Type B pancreatic cell (in vitro differentiated cells): Measurements from ENCODE around the gene FAM20B. TPM values are rescaled to one million over a fixed set of nuclear protein-coding genes. Genes with fewer than 3 reads are reported as not detected.

ENCODE experiments used
- DNase-seq: peaks from one replicate; pipeline ENCODE4 v3.0.0; 2021; ENCODE audit warnings: mixed read lengths; ENCODE audit not compliant: unreplicated experiment; ENCODE audit errors: extremely low spot score
- H3K27ac Mint-ChIP-seq: 2 replicates; pipeline ENCODE4 v1.8.0; 2021; ENCODE audit warnings: mild to moderate bottlenecking, mixed read lengths
- H3K27me3 Mint-ChIP-seq: 2 replicates; pipeline ENCODE4 v1.8.0; 2021; ENCODE audit warnings: mixed read lengths
- H3K36me3 Mint-ChIP-seq: 2 replicates; pipeline ENCODE4 v1.8.0; 2021; ENCODE audit warnings: mixed read lengths
- H3K4me1 Mint-ChIP-seq: one replicate; pipeline ENCODE4 v1.8.0; 2021; ENCODE audit warnings: mixed read lengths; ENCODE audit not compliant: unreplicated experiment
- H3K4me3 Mint-ChIP-seq: 2 replicates; pipeline ENCODE4 v1.8.0; 2021; ENCODE audit warnings: mild to moderate bottlenecking, mixed read lengths
- H3K9me3 Mint-ChIP-seq: 2 replicates; pipeline ENCODE4 v1.8.0; 2021; ENCODE audit warnings: mixed read lengths
- total RNA-seq: library from RNA; stranded (reverse); gene quantifications from 2 replicates; pipeline ENCODE4 v1.2.1, GENCODE V29; 2021; ENCODE audit warnings: low replicate concordance
- TF ChIP-seq, protein P1 (sequence below): fragments of 200-600 bp; sonication (generic); conservative IDR thresholded peaks from 2 replicates; pipeline ENCODE4 v1.5.0; 2021; ENCODE audit warnings: antibody characterized with exemption, mild to moderate bottlenecking

FAM20B gene
- total RNA-seq, 1 donor from 2014 or later, result 41.0 TPM

DNA sequence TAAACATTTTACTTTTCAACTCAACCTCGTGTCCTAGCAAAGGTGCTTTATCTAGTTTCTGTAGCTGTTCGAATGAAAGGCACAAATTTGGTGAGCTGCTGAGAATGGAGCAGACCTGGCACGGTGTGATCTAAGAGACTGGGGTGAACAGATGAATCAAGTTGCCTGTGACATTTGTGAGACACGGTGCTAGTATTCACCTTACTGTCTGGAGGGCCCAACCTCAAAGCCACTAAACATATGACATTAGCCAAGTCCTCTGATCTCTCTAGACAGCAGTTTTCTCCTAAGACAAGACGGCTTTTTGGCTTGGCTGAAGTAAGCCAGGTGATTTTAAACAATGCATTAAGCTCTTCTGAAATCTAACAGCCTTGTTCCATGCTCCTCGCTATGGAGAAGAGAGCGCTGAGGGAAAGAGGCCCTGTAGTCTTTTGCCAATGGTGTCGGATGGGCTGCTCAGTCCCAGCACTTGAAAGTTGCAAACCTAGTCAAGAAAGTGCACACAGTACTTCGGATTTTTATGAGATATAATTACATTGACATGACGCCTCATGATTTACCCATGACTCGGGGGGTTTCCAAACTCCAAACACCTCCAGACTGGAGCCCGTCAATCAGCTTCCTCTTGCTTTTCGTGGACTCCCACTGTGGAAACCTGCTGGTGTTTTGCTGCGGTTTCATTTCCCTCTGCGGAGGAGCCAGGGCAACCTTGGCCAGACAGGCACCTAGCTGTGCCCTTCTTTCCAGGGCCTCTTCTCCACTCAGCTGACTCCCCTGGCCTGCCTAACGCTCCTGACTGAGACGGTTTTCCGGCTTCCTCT, 55.4 kb downstream of the FAM20B start:
- Mint-ChIP-seq H3K4me3 (peak overlapping the region; percentile 90), H3K9me3 (no peaks in the 10 kb centered on the region), H3K27ac (peak overlapping the region; percentile 86), H3K36me3 (no peaks in the 10 kb centered on the region), H3K4me1 (peaks cover 22% of the 10 kb centered on the region), H3K27me3 (no peaks in the 10 kb centered on the region)
- DNase-seq, result no peak
- TF ChIP-seq, protein P1, sequence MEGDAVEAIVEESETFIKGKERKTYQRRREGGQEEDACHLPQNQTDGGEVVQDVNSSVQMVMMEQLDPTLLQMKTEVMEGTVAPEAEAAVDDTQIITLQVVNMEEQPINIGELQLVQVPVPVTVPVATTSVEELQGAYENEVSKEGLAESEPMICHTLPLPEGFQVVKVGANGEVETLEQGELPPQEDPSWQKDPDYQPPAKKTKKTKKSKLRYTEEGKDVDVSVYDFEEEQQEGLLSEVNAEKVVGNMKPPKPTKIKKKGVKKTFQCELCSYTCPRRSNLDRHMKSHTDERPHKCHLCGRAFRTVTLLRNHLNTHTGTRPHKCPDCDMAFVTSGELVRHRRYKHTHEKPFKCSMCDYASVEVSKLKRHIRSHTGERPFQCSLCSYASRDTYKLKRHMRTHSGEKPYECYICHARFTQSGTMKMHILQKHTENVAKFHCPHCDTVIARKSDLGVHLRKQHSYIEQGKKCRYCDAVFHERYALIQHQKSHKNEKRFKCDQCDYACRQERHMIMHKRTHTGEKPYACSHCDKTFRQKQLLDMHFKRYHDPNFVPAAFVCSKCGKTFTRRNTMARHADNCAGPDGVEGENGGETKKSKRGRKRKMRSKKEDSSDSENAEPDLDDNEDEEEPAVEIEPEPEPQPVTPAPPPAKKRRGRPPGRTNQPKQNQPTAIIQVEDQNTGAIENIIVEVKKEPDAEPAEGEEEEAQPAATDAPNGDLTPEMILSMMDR, result no peak

DNA sequence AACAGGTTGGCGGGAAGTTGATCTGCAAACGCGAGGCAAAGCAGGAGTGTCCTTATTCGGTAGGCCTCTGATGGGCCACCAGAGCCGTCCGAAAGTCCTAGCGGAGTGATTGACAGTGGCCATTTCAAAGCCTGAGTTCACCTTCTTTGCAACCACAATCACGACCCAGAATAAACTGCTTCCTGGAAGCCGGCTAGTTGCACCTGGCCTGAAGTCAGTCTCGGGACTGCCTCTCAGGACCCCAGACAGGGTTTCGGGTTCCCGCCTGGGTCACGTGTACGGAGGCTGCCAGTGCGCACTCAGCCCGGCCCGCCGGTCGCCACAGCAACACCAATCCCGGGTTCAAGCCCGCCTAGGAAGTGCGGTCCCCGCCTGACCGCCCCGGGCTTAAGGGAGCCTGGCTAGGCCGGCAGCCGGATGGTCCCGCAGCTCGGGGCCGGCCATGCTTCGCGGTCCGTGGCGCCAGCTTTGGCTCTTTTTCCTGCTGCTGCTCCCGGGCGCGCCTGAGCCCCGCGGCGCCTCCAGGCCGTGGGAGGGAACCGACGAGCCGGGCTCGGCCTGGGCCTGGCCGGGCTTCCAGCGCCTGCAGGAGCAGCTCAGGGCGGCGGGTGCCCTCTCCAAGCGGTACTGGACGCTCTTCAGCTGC, 56.1 kb downstream of the FAM20B start, which contains the start of gene TOR3A:
TSS of gene TOR3A (plus strand) at position 384 of the 646 bp plus-strand sequence. CDS start at position 443, 59 bp downstream.
- no peaks in the 10 kb centered on the region for H3K9me3 Mint-ChIP-seq
- peak; percentile 91 for DNase-seq
- peaks cover 3% of the 10 kb centered on the region for H3K36me3 Mint-ChIP-seq
- H3K27ac Mint-ChIP-seq, result peak within 1 kb of the TSS; percentile 87
- H3K4me1 Mint-ChIP-seq, result peaks cover 22% of the 10 kb centered on the region
- peak within 1 kb of the TSS; percentile 97 for H3K4me3 Mint-ChIP-seq
- TF ChIP-seq, protein P1, result no peak
- no peaks in the 10 kb centered on the region for H3K27me3 Mint-ChIP-seq

DNA sequence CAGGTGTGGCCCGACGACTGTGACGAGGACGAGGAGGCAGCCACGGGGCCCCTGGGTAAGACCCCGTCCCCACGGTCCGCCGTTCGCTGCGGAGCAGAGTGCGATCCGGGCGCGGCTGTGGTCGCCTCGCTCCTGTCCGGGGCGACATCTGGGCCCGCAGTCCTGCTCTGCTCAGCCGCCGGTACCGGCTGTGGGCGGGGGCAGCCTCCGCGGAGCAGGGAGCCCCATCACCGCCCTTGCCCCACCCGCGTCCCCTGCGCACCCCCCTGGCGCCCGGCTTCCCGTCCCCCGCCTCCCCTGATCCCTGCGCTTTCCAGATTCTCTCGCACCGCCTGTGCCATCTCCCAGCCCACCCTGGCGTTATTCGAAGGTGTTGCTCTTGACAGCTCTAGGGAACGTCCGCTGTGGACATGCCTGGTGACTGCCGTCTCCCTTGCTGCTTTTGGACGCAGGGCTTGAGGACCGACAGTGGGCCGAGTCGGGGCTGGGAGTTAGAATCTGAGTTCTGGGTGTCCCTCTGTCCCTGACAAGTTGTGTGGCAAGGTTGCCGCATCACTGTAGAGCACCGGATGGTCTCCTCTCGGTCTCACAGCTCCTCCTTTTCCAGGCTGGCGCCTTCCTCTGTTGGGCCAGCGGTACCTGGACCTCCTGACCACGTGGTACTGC, 56.8 kb downstream of the FAM20B start:
- Mint-ChIP-seq H3K27me3 (no peaks in the 10 kb centered on the region), H3K4me3 (peak overlapping the region; percentile 97), H3K36me3 (peaks cover 3% of the 10 kb centered on the region), H3K9me3 (no peaks in the 10 kb centered on the region), H3K4me1 (peaks cover 22% of the 10 kb centered on the region), H3K27ac (peak overlapping the region; percentile 87)
- DNase-seq, result no peak
- TF ChIP-seq, protein P1, result no peak

DNA sequence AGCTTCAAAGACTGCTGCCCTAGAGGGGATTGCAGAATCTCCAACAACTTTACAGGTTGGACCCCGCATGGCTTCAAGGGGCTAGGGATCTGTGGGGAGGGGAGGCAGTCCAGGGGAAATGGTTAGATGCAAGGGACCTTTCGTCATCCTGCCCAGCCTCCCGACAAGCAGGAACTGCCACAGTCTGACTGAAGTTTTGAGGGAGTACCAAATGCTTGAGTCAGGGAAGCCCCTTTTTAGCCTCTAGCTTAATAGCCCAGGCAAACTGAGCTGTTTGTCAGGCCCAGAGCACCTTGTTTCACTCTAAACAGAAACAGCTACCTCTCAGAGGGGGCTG, 57.3 kb downstream of the FAM20B start:
- Mint-ChIP-seq H3K27ac (peak overlapping the region; percentile 87), H3K36me3 (peaks cover 3% of the 10 kb centered on the region), H3K27me3 (no peaks in the 10 kb centered on the region), H3K9me3 (no peaks in the 10 kb centered on the region), H3K4me1 (peaks cover 22% of the 10 kb centered on the region), H3K4me3 (peak overlapping the region; percentile 97)
- TF ChIP-seq, protein P1, result no peak
- no peak for DNase-seq

GRCh38 chr1:179083533-179083932, 57.8 kb downstream of the FAM20B start:
- H3K4me3 Mint-ChIP-seq, result peak overlapping the region; percentile 80
- peak overlapping the region; percentile 72 for H3K27ac Mint-ChIP-seq
- no peaks in the 10 kb centered on the region for H3K27me3 Mint-ChIP-seq
- H3K4me1 Mint-ChIP-seq, result peaks cover 22% of the 10 kb centered on the region
- H3K36me3 Mint-ChIP-seq, result peaks cover 3% of the 10 kb centered on the region
- TF ChIP-seq, protein P1, result no peak
- no peaks in the 10 kb centered on the region for H3K9me3 Mint-ChIP-seq
- DNase-seq, result no peak
